ENCODE results near the gene NDUFC2. TPM values are rescaled to one million over a fixed set of nuclear protein-coding genes. Genes with fewer than 3 reads are reported as not detected.

NDUFC2 gene
- total and polyA plus RNA-seq, 2 donors (not counting 1 experiment from before 2014, with no cell fraction given), result 93.9 to 101 TPM

GRCh38 chr11:78039919-78040671, 39.6 kb downstream of the NDUFC2 start:
- H3K9me3 ChIP-seq (ENCODE audit: control insufficient read depth, insufficient read depth, low read depth, low read length), result no peaks in the 10 kb centered on the region
- peak; percentile 74 to 90 for DNase-seq (ENCODE audit: low read depth in 2 of 2)
- peaks cover 16% of the 10 kb centered on the region for H3K4me1 ChIP-seq (ENCODE audit: control insufficient read depth, extremely low read depth, insufficient read depth, low read length)
- peak overlapping the region; percentile 25 for H3K9ac ChIP-seq (ENCODE audit: insufficient read depth, low read length)
- H3K79me2 ChIP-seq (ENCODE audit: control insufficient read depth, insufficient read depth, low read length), result no peaks in the 10 kb centered on the region
- peak overlapping the region in 1 of 4 experiments; percentile 6 for H3K4me3 ChIP-seq (replicated peaks in 1 of 4; ENCODE audit: control extremely low read depth in 1 of 4, insufficient read depth in 1 of 4, low read depth in 3 of 4, low read length in 4 of 4)
- peak overlapping the region; percentile 69 for H3K4me2 ChIP-seq (ENCODE audit: extremely low read depth, insufficient read depth, low read length)
- no peaks in the 10 kb centered on the region for H4K20me1 ChIP-seq (ENCODE audit: control insufficient read depth, extremely low read depth, insufficient read depth, low read length)
- peak overlapping the region; percentile 82 for H2AFZ ChIP-seq (ENCODE audit: low read length)
- H3K27ac ChIP-seq (ENCODE audit: insufficient read depth, low read length), result peak overlapping the region; percentile 89
- no peaks in the 10 kb centered on the region for H3K36me3 ChIP-seq (ENCODE audit: control insufficient read depth, insufficient read depth, low read length)
- H3K27me3 ChIP-seq (ENCODE audit: control insufficient read depth, insufficient read depth, low read length), result no peaks in the 10 kb centered on the region
- TF ChIP-seq CTCF (conservative IDR thresholded peaks at IDR 0.05 in 1 of 2, IDR thresholded peaks at IDR 0.05 in 1 of 2; ENCODE audit: low read depth in 1 of 2, low read length in 2 of 2) (no peak), EZH2 (IDR thresholded peaks at IDR 0.05; ENCODE audit: low read length, missing control alignments) (no peak)

GRCh38 chr11:78039391-78039918, 40.2 kb downstream of the NDUFC2 start:
- Histone ChIP-seq H3K79me2 (ENCODE audit: control insufficient read depth, insufficient read depth, low read length) (no peaks in the 10 kb centered on the region), H4K20me1 (ENCODE audit: control insufficient read depth, extremely low read depth, insufficient read depth, low read length) (no peaks in the 10 kb centered on the region), H2AFZ (ENCODE audit: low read length) (peak overlapping the region; percentile 82), H3K36me3 (ENCODE audit: control insufficient read depth, insufficient read depth, low read length) (no peaks in the 10 kb centered on the region), H3K4me2 (ENCODE audit: extremely low read depth, insufficient read depth, low read length) (peak overlapping the region; percentile 69), H3K9ac (ENCODE audit: insufficient read depth, low read length) (no peak overlapping the region), H3K27ac (ENCODE audit: insufficient read depth, low read length) (peak overlapping the region; percentile 89), H3K4me3 (replicated peaks in 1 of 4; ENCODE audit: control extremely low read depth in 1 of 4, insufficient read depth in 1 of 4, low read depth in 3 of 4, low read length in 4 of 4) (no peak overlapping the region), H3K4me1 (ENCODE audit: control insufficient read depth, extremely low read depth, insufficient read depth, low read length) (peaks cover 16% of the 10 kb centered on the region), H3K9me3 (ENCODE audit: control insufficient read depth, insufficient read depth, low read depth, low read length) (no peaks in the 10 kb centered on the region), H3K27me3 (ENCODE audit: control insufficient read depth, insufficient read depth, low read length) (no peaks in the 10 kb centered on the region)
- DNase-seq (ENCODE audit: low read depth in 2 of 2), result no peak
- no peak for TF ChIP-seq CTCF (conservative IDR thresholded peaks at IDR 0.05 in 1 of 2, IDR thresholded peaks at IDR 0.05 in 1 of 2; ENCODE audit: low read depth in 1 of 2, low read length in 2 of 2)
- TF ChIP-seq EZH2 (IDR thresholded peaks at IDR 0.05; ENCODE audit: low read length, missing control alignments), result no peak

DNA sequence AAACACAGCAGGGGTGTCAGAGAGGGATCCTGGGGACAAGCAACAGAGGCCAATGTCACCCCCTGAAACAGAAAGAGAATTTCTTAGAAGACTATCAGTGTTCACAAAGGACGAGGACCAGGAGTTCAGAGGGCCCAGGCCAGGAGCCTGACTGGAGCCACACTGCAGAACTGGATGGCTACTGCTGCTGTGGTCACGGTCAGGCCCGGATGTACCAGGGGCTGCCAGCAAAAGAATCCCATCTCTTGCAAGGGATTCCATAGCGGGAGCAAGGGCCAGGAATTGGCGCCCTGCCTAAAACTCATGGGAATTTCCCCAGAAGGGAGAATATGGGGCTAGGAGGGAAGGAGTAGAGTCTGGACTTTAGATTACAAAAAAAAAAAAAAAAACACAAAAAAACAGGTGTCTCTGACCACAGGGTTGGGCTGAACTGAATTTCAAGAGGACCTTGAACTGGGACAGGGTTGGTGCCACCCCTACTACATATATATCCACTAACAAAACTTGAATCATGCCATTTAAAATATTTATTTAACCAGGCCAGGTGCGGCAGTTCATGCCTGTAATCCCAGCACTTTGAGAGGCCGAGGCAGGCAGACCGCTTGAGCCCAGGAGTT, 40.9 kb downstream of the NDUFC2 start:
- H3K9me3 ChIP-seq (ENCODE audit: control insufficient read depth, insufficient read depth, low read depth, low read length), result no peaks in the 10 kb centered on the region
- no peak for TF ChIP-seq EZH2 (IDR thresholded peaks at IDR 0.05; ENCODE audit: low read length, missing control alignments)
- TF ChIP-seq CTCF (conservative IDR thresholded peaks at IDR 0.05 in 1 of 2, IDR thresholded peaks at IDR 0.05 in 1 of 2; ENCODE audit: low read depth in 1 of 2, low read length in 2 of 2), result no peak
- no peak overlapping the region for H3K4me2 ChIP-seq (ENCODE audit: extremely low read depth, insufficient read depth, low read length)
- no peaks in the 10 kb centered on the region for H3K27me3 ChIP-seq (ENCODE audit: control insufficient read depth, insufficient read depth, low read length)
- no peaks in the 10 kb centered on the region for H3K79me2 ChIP-seq (ENCODE audit: control insufficient read depth, insufficient read depth, low read length)
- H3K4me3 ChIP-seq (replicated peaks in 1 of 4; ENCODE audit: control extremely low read depth in 1 of 4, insufficient read depth in 1 of 4, low read depth in 3 of 4, low read length in 4 of 4), result no peak overlapping the region
- peak in 1 of 2 donors; percentile 47 for DNase-seq (ENCODE audit: low read depth in 2 of 2)
- peaks cover 16% of the 10 kb centered on the region for H3K4me1 ChIP-seq (ENCODE audit: control insufficient read depth, extremely low read depth, insufficient read depth, low read length)
- no peak overlapping the region for H3K9ac ChIP-seq (ENCODE audit: insufficient read depth, low read length)
- no peaks in the 10 kb centered on the region for H3K36me3 ChIP-seq (ENCODE audit: control insufficient read depth, insufficient read depth, low read length)
- no peaks in the 10 kb centered on the region for H4K20me1 ChIP-seq (ENCODE audit: control insufficient read depth, extremely low read depth, insufficient read depth, low read length)
- H3K27ac ChIP-seq (ENCODE audit: insufficient read depth, low read length), result no peak overlapping the region
- H2AFZ ChIP-seq (ENCODE audit: low read length), result no peak overlapping the region
